ENCODE measurements around the gene SUSD4.

SUSD4 gene

GRCh38 chr1:223233410-223234169 lies 130.4 kb downstream of the SUSD4 start:
- in situ Hi-C loops (cut with MboI; ENCODE audit: low sequenced_read_pairs): no loop called here

GRCh38 chr1:223233019-223233409 lies 131.0 kb downstream of the SUSD4 start:
- in situ Hi-C loops (cut with MboI; ENCODE audit: low sequenced_read_pairs): no loop called here

GRCh38 chr1:223231581-223231980 lies 132.4 kb downstream of the SUSD4 start:
- in situ Hi-C loops (cut with MboI; ENCODE audit: low sequenced_read_pairs): no loop called here

- in situ Hi-C loops (cut with MboI; ENCODE audit: low sequenced_read_pairs): no loop called here
These were observed 132.9 kb downstream of the SUSD4 start for GRCh38 chr1:223231011-223231572.

- in situ Hi-C loops (cut with MboI; ENCODE audit: low sequenced_read_pairs): no loop called here
These were observed 133.7 kb downstream of the SUSD4 start for GRCh38 chr1:223230161-223230881.

- in situ Hi-C loops (cut with MboI; ENCODE audit: low sequenced_read_pairs): no loop called here
These were observed 134.2 kb downstream of the SUSD4 start for GRCh38 chr1:223229756-223230155.

- in situ Hi-C loops (cut with MboI; ENCODE audit: low sequenced_read_pairs): no loop called here
These were observed 134.9 kb downstream of the SUSD4 start for GRCh38 chr1:223228931-223229528.

- in situ Hi-C loops (cut with MboI; ENCODE audit: low sequenced_read_pairs): no loop called here
These were observed 135.8 kb downstream of the SUSD4 start for GRCh38 chr1:223228201-223228600.

- in situ Hi-C loops (cut with MboI; ENCODE audit: low sequenced_read_pairs): no loop called here
These were observed 136.3 kb downstream of the SUSD4 start for GRCh38 chr1:223227486-223228196.

GRCh38 chr1:223227031-223227430 lies 136.9 kb downstream of the SUSD4 start:
- in situ Hi-C loops (cut with MboI; ENCODE audit: low sequenced_read_pairs): no loop called here

GRCh38 chr1:223226271-223226670 lies 137.7 kb downstream of the SUSD4 start:
- in situ Hi-C loops (cut with MboI; ENCODE audit: low sequenced_read_pairs): no loop called here

GRCh38 chr1:223225481-223225880 lies 138.5 kb downstream of the SUSD4 start:
- in situ Hi-C loops (cut with MboI; ENCODE audit: low sequenced_read_pairs): no loop called here

GRCh38 chr1:223225061-223225460 lies 138.9 kb downstream of the SUSD4 start:
- in situ Hi-C loops (cut with MboI; ENCODE audit: low sequenced_read_pairs): no loop called here

- in situ Hi-C loops (cut with MboI; ENCODE audit: low sequenced_read_pairs): no loop called here
These were observed 139.5 kb downstream of the SUSD4 start for GRCh38 chr1:223224465-223224864.

- in situ Hi-C loops (cut with MboI; ENCODE audit: low sequenced_read_pairs): no loop called here
These were observed 140.6 kb downstream of the SUSD4 start for GRCh38 chr1:223223091-223223995.

GRCh38 chr1:223222377-223222776 lies 141.6 kb downstream of the SUSD4 start:
- in situ Hi-C loops (cut with MboI; ENCODE audit: low sequenced_read_pairs): no loop called here

- in situ Hi-C loops (cut with MboI; ENCODE audit: low sequenced_read_pairs): no loop called here
These were observed 142.3 kb downstream of the SUSD4 start for GRCh38 chr1:223221686-223222085.

- in situ Hi-C loops (cut with MboI; ENCODE audit: low sequenced_read_pairs): no loop called here
These were observed 143.9 kb downstream of the SUSD4 start for GRCh38 chr1:223219846-223220610.

- in situ Hi-C loops (cut with MboI; ENCODE audit: low sequenced_read_pairs): no loop called here
These were observed 144.7 kb downstream of the SUSD4 start for GRCh38 chr1:223219318-223219635.

Measured in hTERT RPE-1 (cell line).